Astrocyte (in vitro differentiated cells and primary cell): ENCODE data around the gene PAM. TPM values are rescaled to one million over a fixed set of nuclear protein-coding genes. Genes with fewer than 3 reads are reported as not detected.

Experiments used
- DNase-seq: peaks from one replicate; pipeline ENCODE4 v3.0.0-alpha.2; 2010; ENCODE audit warnings: low read depth
- FAIRE-seq: peaks from 2 replicates; lab custom pipeline; 2011; peaks lifted over from hg19 to GRCh38; lab: Jason Lieb, UNC
- H2AFZ ChIP-seq: 2 replicates; pipeline ENCODE4 v1.6.0; 2012; ENCODE audit warnings: low read depth, low read length, inconsistent platforms
- H3K27ac ChIP-seq: 2 replicates; pipeline ENCODE4 v1.5.1; 2011; ENCODE audit warnings: low read depth, low read length, inconsistent platforms
- H3K27me3 ChIP-seq: 2 replicates; pipeline ENCODE4 v1.6.0; 2011; ENCODE audit warnings: low read length, inconsistent platforms; ENCODE audit not compliant: insufficient read depth
- H3K36me3 ChIP-seq: 2 replicates; pipeline ENCODE4 v1.5.1; 2011; ENCODE audit warnings: low read length, inconsistent platforms; ENCODE audit not compliant: insufficient read depth
- H3K4me1 ChIP-seq: 2 replicates; pipeline ENCODE4 v1.5.1; 2011; ENCODE audit warnings: low read length, inconsistent platforms; ENCODE audit not compliant: insufficient read depth
- H3K4me2 ChIP-seq: 2 replicates; pipeline ENCODE4 v1.6.0; 2012; ENCODE audit warnings: low read length, inconsistent platforms
- H3K4me3 ChIP-seq: 2 replicates; pipeline ENCODE4 v1.5.1; 2011; ENCODE audit warnings: low read depth, mild to moderate bottlenecking, low read length, inconsistent platforms; ENCODE audit not compliant: insufficient read depth
- H3K79me2 ChIP-seq: 2 replicates; pipeline ENCODE4 v1.6.0; 2012; ENCODE audit warnings: mild to moderate bottlenecking, low read length, inconsistent platforms; ENCODE audit not compliant: insufficient read depth
- H3K9ac ChIP-seq: 2 replicates; pipeline ENCODE4 v1.6.0; 2012; ENCODE audit warnings: mild to moderate bottlenecking, low read length, inconsistent platforms
- H3K9me3 ChIP-seq: 2 replicates; pipeline ENCODE4 v1.5.1; 2012; ENCODE audit warnings: low read depth, mild to moderate bottlenecking, low read length, inconsistent platforms; ENCODE audit not compliant: insufficient read depth
- H4K20me1 ChIP-seq: 2 replicates; pipeline ENCODE4 v1.6.0; 2012; ENCODE audit warnings: low read length, inconsistent platforms; ENCODE audit not compliant: insufficient read depth
- H3K27ac Mint-ChIP-seq: one replicate; pipeline ENCODE4 v1.8.0; 2021; ENCODE audit warnings: mild to moderate bottlenecking, mixed read lengths; ENCODE audit not compliant: unreplicated experiment
- H3K27me3 Mint-ChIP-seq: one replicate; pipeline ENCODE4 v1.8.0; 2021; ENCODE audit warnings: low read depth, mixed read lengths; ENCODE audit not compliant: unreplicated experiment
- H3K36me3 Mint-ChIP-seq: one replicate; pipeline ENCODE4 v1.8.0; 2021; ENCODE audit warnings: low read depth, mixed read lengths; ENCODE audit not compliant: unreplicated experiment
- H3K4me1 Mint-ChIP-seq: one replicate; pipeline ENCODE4 v1.8.0; 2021; ENCODE audit warnings: low read depth, mixed read lengths; ENCODE audit not compliant: unreplicated experiment
- H3K4me3 Mint-ChIP-seq: one replicate; pipeline ENCODE4 v1.8.0; 2021; ENCODE audit warnings: mild to moderate bottlenecking, moderate library complexity, mixed read lengths; ENCODE audit not compliant: unreplicated experiment
- H3K9me3 Mint-ChIP-seq: one replicate; pipeline ENCODE4 v1.8.0; 2021; ENCODE audit warnings: mild to moderate bottlenecking, mixed read lengths; ENCODE audit not compliant: unreplicated experiment
- CTCF ChIP-seq: IDR thresholded peaks from 2 replicates; pipeline ENCODE4 v1.5.1; 2011; ENCODE audit warnings: low read depth, mild to moderate bottlenecking, inconsistent platforms, low read length, moderate library complexity; ENCODE audit not compliant: insufficient read depth
- EZH2 ChIP-seq: IDR thresholded peaks from 2 replicates; pipeline ENCODE4 v1.6.1; 2012; ENCODE audit warnings: mild to moderate bottlenecking, low read length, inconsistent platforms; ENCODE audit not compliant: insufficient read depth
- total RNA-seq: library from RNA; stranded (reverse); gene quantifications from 2 replicates; pipeline ENCODE4 v1.2.1, GENCODE V29; 2021

Gene PAM
- total RNA-seq, 1 donor from 2014 or later = 301 TPM

- Mint-ChIP-seq H3K4me3 (no peak overlapping the region), H3K27ac (no peak overlapping the region), H3K4me1 (peaks cover 27% of the 10 kb centered on the region), H3K9me3 (no peaks in the 10 kb centered on the region), H3K36me3 (no peaks in the 10 kb centered on the region), H3K27me3 (no peaks in the 10 kb centered on the region)
- TF ChIP-seq EZH2 (no peak), CTCF (no peak)
- DNase-seq (no peak), FAIRE-seq (no peak)
- Histone ChIP-seq H2AFZ (no peak overlapping the region), H3K4me3 (no peak overlapping the region), H3K27me3 (no peaks in the 10 kb centered on the region), H3K79me2 (no peaks in the 10 kb centered on the region), H3K4me1 (no peaks in the 10 kb centered on the region), H3K9ac (no peak overlapping the region), H3K36me3 (no peaks in the 10 kb centered on the region), H4K20me1 (no peaks in the 10 kb centered on the region), H3K4me2 (no peak overlapping the region), H3K9me3 (no peaks in the 10 kb centered on the region), H3K27ac (no peak overlapping the region)
Measured at GRCh38 chr5:102794047-102794446, 38.9 kb downstream of the PAM start.

- Histone ChIP-seq H3K27me3 (no peaks in the 10 kb centered on the region), H3K4me3 (no peak overlapping the region), H3K27ac (no peak overlapping the region), H3K4me1 (no peaks in the 10 kb centered on the region), H4K20me1 (no peaks in the 10 kb centered on the region), H2AFZ (no peak overlapping the region), H3K9me3 (no peaks in the 10 kb centered on the region), H3K4me2 (no peak overlapping the region), H3K9ac (no peak overlapping the region), H3K79me2 (no peaks in the 10 kb centered on the region), H3K36me3 (no peaks in the 10 kb centered on the region)
- TF ChIP-seq CTCF = no peak
- no peak for TF ChIP-seq EZH2
- Mint-ChIP-seq H3K27ac (no peak overlapping the region), H3K27me3 (no peaks in the 10 kb centered on the region), H3K9me3 (no peaks in the 10 kb centered on the region), H3K4me3 (no peak overlapping the region), H3K4me1 (peaks cover 29% of the 10 kb centered on the region), H3K36me3 (no peaks in the 10 kb centered on the region)
- FAIRE-seq = peak; percentile 34
- DNase-seq = no peak
Measured at GRCh38 chr5:102794677-102795331, 39.7 kb downstream of the PAM start.

GRCh38 chr5:102795526-102795925 is 40.4 kb downstream of the PAM start:
- DNase-seq (no peak), FAIRE-seq (no peak)
- Mint-ChIP-seq H3K36me3 (no peaks in the 10 kb centered on the region), H3K27ac (no peak overlapping the region), H3K4me3 (no peak overlapping the region), H3K9me3 (no peaks in the 10 kb centered on the region), H3K27me3 (no peaks in the 10 kb centered on the region), H3K4me1 (peaks cover 29% of the 10 kb centered on the region)
- H3K4me2 ChIP-seq = no peak overlapping the region
- H3K9me3 ChIP-seq = no peaks in the 10 kb centered on the region
- no peak overlapping the region for H3K27ac ChIP-seq
- H3K4me3 ChIP-seq = no peak overlapping the region
- no peaks in the 10 kb centered on the region for H3K4me1 ChIP-seq
- no peak overlapping the region for H2AFZ ChIP-seq
- no peaks in the 10 kb centered on the region for H3K36me3 ChIP-seq
- TF ChIP-seq EZH2 (no peak), CTCF (no peak)
- H3K79me2 ChIP-seq = no peaks in the 10 kb centered on the region
- no peaks in the 10 kb centered on the region for H3K27me3 ChIP-seq
- no peak overlapping the region for H3K9ac ChIP-seq
- no peaks in the 10 kb centered on the region for H4K20me1 ChIP-seq
